SK-N-SH (cell line): ENCODE data around the gene CTPS1. TPM values are rescaled to one million over a fixed set of nuclear protein-coding genes. Genes with fewer than 3 reads are reported as not detected.

Source experiments
- CTCF ChIA-PET: fragments of 300-600, 350-600 bp; formaldehyde crosslinking; extraction: SDS; loops from one replicate; lab custom pipeline; 2021; lab: Yijun Ruan, JAX
- POLR2A ChIA-PET: fragments of 350-600 bp; sonication (Branson Sonifier 250); formaldehyde crosslinking; extraction: SDS; loops from one replicate; lab custom pipeline; 2020; ENCODE audit warnings: antibody characterized with exemption, inconsistent platforms; lab: Yijun Ruan, JAX
- DNase-seq: peaks from one replicate; pipeline ENCODE4 v3.0.0; 2012
- H2AFZ ChIP-seq: fragments of 200-600 bp; sonication (generic); 2 replicates; pipeline ENCODE4 v1.8.1; 2016; ENCODE audit warnings: antibody characterized with exemption, mild to moderate bottlenecking, low read depth
- H3F3A ChIP-seq: fragments of 200-600 bp; sonication (generic); replicated peaks from 2 replicates; pipeline ENCODE3; 2016; ENCODE audit warnings: antibody characterized with exemption, mild to moderate bottlenecking; ENCODE audit not compliant: insufficient read depth
- H3K27ac ChIP-seq, 2 experiments: fragments of 200-500 bp in 1 of 2; fragments of 200-600 bp in 1 of 2; sonication (Bioruptor generic) in 1 of 2; sonication (generic), shearing (Covaris generic) in 1 of 2; 2 replicates each; pipeline versions ENCODE4 v1.5.1 to v1.6.1; 2014 to 2016; ENCODE audit warnings: low read depth in 2 of 2, inconsistent platforms in 1 of 2, low read length in 1 of 2, mild to moderate bottlenecking in 1 of 2, mixed read lengths in 1 of 2
- H3K27me3 ChIP-seq: fragments of 200-600 bp; sonication (generic), shearing (Covaris generic); 2 replicates; pipeline ENCODE4 v1.6.1; 2016; ENCODE audit warnings: mixed run types; ENCODE audit not compliant: insufficient read depth
- H3K36me3 ChIP-seq, 2 experiments: fragments of 200-500 bp in 1 of 2; fragments of 200-600 bp in 1 of 2; sonication (Bioruptor generic) in 1 of 2; sonication (generic) in 1 of 2; replicated peaks in 1 of 2; 2 replicates each; pipeline versions ENCODE3 to v1.5.1; 2014 to 2016; ENCODE audit warnings: low read length in 1 of 2, mild to moderate bottlenecking in 1 of 2; ENCODE audit not compliant: insufficient read depth in 2 of 2, control insufficient read depth in 1 of 2
- H3K4me1 ChIP-seq, 2 experiments: fragments of 200-500 bp in 1 of 2; fragments of 200-600 bp in 1 of 2; sonication (Bioruptor generic) in 1 of 2; sonication (generic), shearing (Covaris generic) in 1 of 2; 2 replicates each; pipeline versions ENCODE4 v1.5.1 to v1.6.1; 2014 to 2016; ENCODE audit warnings: low read depth in 1 of 2, low read length in 1 of 2, mixed run types in 1 of 2; ENCODE audit not compliant: insufficient read depth in 2 of 2, control insufficient read depth in 1 of 2
- H3K4me2 ChIP-seq: fragments of 200-600 bp; sonication (generic), shearing (Covaris generic); 2 replicates; pipeline ENCODE4 v1.6.1; 2017; ENCODE audit warnings: mixed run types
- H3K4me3 ChIP-seq, 2 experiments: fragments of 200-500 bp in 1 of 2; fragments of 200-600 bp in 1 of 2; sonication (Bioruptor generic) in 1 of 2; sonication (generic), shearing (Covaris generic) in 1 of 2; 2 replicates each; pipeline versions ENCODE4 v1.5.1 to v1.8.1; 2014 to 2016; ENCODE audit warnings: low read depth in 2 of 2, inconsistent platforms in 1 of 2, low read length in 1 of 2, mild to moderate bottlenecking in 1 of 2, mixed read lengths in 1 of 2, moderate library complexity in 1 of 2
- H3K79me2 ChIP-seq: fragments of 200-600 bp; sonication (generic); 2 replicates; pipeline ENCODE4 v1.8.1; 2017; ENCODE audit warnings: mild to moderate bottlenecking; ENCODE audit not compliant: insufficient read depth
- H3K9ac ChIP-seq: fragments of 200-600 bp; sonication (generic); 2 replicates; pipeline ENCODE4 v1.6.1; 2017; ENCODE audit warnings: mixed run types
- H3K9me2 ChIP-seq: fragments of 200-600 bp; sonication (generic); 2 replicates; pipeline ENCODE4 v1.6.1; 2017; ENCODE audit warnings: mixed run types
- H3K9me3 ChIP-seq: fragments of 200-600 bp; sonication (generic); 2 replicates; pipeline ENCODE4 v1.6.1; 2017; ENCODE audit warnings: mixed run types, mild to moderate bottlenecking, moderate library complexity
- H4K20me1 ChIP-seq: fragments of 200-600 bp; sonication (generic); 2 replicates; pipeline ENCODE4 v1.6.1; 2017; ENCODE audit warnings: mild to moderate bottlenecking, mixed run types; ENCODE audit not compliant: insufficient read depth
- CHD2 ChIP-seq: fragments of 150-350 bp; IDR thresholded peaks from 2 replicates; pipeline ENCODE4 v1.6.1; 2018; ENCODE audit warnings: low read length; ENCODE audit not compliant: partially characterized antibody
- ELF1 ChIP-seq: IDR thresholded peaks from 2 replicates; pipeline ENCODE4 v1.4.0; 2012
- FOXM1 ChIP-seq: IDR thresholded peaks from 2 replicates; pipeline ENCODE4 v1.4.0; 2012; ENCODE audit warnings: low read depth, mild to moderate bottlenecking
- JUND ChIP-seq: IDR thresholded peaks from 2 replicates; pipeline ENCODE4 v1.4.0; 2012
- RFX5 ChIP-seq: IDR thresholded peaks from 2 replicates; pipeline ENCODE4 v1.6.1; 2012; ENCODE audit warnings: mild to moderate bottlenecking, improper control_type of control experiment, low read length
- RXRA ChIP-seq: IDR thresholded peaks from 2 replicates; pipeline ENCODE4 v1.4.0; 2012; ENCODE audit warnings: low read depth, mild to moderate bottlenecking, borderline replicate concordance
- SMC3 ChIP-seq: IDR thresholded peaks from 2 replicates; pipeline ENCODE4 v1.6.1; 2012; ENCODE audit warnings: low read depth, low read length, improper control_type of control experiment
- TEAD4 ChIP-seq: IDR thresholded peaks from 2 replicates; pipeline ENCODE4 v1.4.0; 2012; ENCODE audit warnings: mild to moderate bottlenecking, borderline replicate concordance; ENCODE audit not compliant: insufficient read depth
- YY1 ChIP-seq: IDR thresholded peaks from 2 replicates; pipeline ENCODE4 v1.4.0; 2012; ENCODE audit warnings: low read depth, mild to moderate bottlenecking
- WGBS: methylation state at CpG from one replicate; pipeline ENCODE4 v1.1.6; 2017; ENCODE audit warnings: low lambda C conversion rate; 5-methylcytosine and 5-hydroxymethylcytosine counted together
- polyA plus RNA-seq, 3 experiments: library from polyadenylated mRNA; depleted of rRNA; stranded (reverse); fragments of >200 nt; gene quantifications; 2 replicates each; pipeline ENCODE4 v1.2.3, GENCODE V29; 2012
- TF ChIP-seq, protein P1 (sequence below): IDR thresholded peaks from 2 replicates; pipeline ENCODE4 v1.6.1; 2012; ENCODE audit warnings: mild to moderate bottlenecking, low read depth, low read length, moderate library complexity
- TF ChIP-seq, protein P2 (sequence below): IDR thresholded peaks from 2 replicates; pipeline ENCODE4 v1.4.0; 2012; ENCODE audit warnings: low read depth, borderline replicate concordance
- TF ChIP-seq, protein P3 (sequence below): IDR thresholded peaks from 2 replicates; pipeline ENCODE4 v1.4.0; 2012; ENCODE audit warnings: low read depth, borderline replicate concordance
- TF ChIP-seq, protein P4 (sequence below): fragments of 200-600 bp; sonication (generic); IDR thresholded peaks from 2 replicates; pipeline ENCODE4 v1.6.1; 2017; ENCODE audit warnings: antibody characterized with exemption, mild to moderate bottlenecking, moderate library complexity

CTPS1 gene
- polyA plus RNA-seq, 1 of the 3 experiments (the other 2 are of a cell fraction) = 34.5 TPM

DNA sequence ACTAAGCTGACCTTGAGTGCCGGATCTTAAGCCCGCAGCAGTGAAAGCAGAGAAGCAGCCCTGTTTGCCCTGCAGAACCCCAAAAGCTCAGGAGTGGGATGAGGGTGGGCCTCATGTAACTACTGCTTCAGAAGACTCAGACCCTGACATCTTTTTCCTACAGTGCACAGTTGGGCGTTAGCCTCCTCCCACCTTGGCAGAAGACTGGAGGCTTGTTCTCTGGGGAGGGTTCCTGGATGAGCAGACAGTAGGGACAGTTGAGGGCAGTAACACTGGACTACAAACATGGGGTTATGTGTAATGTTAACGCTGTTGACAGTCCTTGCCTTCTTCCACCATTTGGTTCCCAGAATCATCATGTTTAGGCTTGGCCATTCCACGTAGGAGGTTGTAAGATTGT is 9.6 kb downstream of the CTPS1 start:
- no peaks in the 10 kb centered on the region for H3K9me3 ChIP-seq
- POLR2A ChIA-PET = no interaction called here
- H3K4me2 ChIP-seq = no peak overlapping the region
- H3K4me3 ChIP-seq = no peak overlapping the region
- H3K27ac ChIP-seq = no peak overlapping the region
- H3K27me3 ChIP-seq = no peaks in the 10 kb centered on the region
- no peak for TF ChIP-seq ELF1
- no peak for TF ChIP-seq FOXM1
- TF ChIP-seq SMC3 = no peak
- TF ChIP-seq, protein P1, sequence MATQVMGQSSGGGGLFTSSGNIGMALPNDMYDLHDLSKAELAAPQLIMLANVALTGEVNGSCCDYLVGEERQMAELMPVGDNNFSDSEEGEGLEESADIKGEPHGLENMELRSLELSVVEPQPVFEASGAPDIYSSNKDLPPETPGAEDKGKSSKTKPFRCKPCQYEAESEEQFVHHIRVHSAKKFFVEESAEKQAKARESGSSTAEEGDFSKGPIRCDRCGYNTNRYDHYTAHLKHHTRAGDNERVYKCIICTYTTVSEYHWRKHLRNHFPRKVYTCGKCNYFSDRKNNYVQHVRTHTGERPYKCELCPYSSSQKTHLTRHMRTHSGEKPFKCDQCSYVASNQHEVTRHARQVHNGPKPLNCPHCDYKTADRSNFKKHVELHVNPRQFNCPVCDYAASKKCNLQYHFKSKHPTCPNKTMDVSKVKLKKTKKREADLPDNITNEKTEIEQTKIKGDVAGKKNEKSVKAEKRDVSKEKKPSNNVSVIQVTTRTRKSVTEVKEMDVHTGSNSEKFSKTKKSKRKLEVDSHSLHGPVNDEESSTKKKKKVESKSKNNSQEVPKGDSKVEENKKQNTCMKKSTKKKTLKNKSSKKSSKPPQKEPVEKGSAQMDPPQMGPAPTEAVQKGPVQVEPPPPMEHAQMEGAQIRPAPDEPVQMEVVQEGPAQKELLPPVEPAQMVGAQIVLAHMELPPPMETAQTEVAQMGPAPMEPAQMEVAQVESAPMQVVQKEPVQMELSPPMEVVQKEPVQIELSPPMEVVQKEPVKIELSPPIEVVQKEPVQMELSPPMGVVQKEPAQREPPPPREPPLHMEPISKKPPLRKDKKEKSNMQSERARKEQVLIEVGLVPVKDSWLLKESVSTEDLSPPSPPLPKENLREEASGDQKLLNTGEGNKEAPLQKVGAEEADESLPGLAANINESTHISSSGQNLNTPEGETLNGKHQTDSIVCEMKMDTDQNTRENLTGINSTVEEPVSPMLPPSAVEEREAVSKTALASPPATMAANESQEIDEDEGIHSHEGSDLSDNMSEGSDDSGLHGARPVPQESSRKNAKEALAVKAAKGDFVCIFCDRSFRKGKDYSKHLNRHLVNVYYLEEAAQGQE = no peak
- TF ChIP-seq JUND = no peak
- no peak for TF ChIP-seq RXRA
- TF ChIP-seq TEAD4 = no peak
- TF ChIP-seq, protein P2, sequence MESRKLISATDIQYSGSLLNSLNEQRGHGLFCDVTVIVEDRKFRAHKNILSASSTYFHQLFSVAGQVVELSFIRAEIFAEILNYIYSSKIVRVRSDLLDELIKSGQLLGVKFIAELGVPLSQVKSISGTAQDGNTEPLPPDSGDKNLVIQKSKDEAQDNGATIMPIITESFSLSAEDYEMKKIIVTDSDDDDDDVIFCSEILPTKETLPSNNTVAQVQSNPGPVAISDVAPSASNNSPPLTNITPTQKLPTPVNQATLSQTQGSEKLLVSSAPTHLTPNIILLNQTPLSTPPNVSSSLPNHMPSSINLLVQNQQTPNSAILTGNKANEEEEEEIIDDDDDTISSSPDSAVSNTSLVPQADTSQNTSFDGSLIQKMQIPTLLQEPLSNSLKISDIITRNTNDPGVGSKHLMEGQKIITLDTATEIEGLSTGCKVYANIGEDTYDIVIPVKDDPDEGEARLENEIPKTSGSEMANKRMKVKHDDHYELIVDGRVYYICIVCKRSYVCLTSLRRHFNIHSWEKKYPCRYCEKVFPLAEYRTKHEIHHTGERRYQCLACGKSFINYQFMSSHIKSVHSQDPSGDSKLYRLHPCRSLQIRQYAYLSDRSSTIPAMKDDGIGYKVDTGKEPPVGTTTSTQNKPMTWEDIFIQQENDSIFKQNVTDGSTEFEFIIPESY = no peak
- TF ChIP-seq, protein P3, sequence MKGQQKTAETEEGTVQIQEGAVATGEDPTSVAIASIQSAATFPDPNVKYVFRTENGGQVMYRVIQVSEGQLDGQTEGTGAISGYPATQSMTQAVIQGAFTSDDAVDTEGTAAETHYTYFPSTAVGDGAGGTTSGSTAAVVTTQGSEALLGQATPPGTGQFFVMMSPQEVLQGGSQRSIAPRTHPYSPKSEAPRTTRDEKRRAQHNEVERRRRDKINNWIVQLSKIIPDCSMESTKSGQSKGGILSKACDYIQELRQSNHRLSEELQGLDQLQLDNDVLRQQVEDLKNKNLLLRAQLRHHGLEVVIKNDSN = no peak
- TF ChIP-seq, protein P4, sequence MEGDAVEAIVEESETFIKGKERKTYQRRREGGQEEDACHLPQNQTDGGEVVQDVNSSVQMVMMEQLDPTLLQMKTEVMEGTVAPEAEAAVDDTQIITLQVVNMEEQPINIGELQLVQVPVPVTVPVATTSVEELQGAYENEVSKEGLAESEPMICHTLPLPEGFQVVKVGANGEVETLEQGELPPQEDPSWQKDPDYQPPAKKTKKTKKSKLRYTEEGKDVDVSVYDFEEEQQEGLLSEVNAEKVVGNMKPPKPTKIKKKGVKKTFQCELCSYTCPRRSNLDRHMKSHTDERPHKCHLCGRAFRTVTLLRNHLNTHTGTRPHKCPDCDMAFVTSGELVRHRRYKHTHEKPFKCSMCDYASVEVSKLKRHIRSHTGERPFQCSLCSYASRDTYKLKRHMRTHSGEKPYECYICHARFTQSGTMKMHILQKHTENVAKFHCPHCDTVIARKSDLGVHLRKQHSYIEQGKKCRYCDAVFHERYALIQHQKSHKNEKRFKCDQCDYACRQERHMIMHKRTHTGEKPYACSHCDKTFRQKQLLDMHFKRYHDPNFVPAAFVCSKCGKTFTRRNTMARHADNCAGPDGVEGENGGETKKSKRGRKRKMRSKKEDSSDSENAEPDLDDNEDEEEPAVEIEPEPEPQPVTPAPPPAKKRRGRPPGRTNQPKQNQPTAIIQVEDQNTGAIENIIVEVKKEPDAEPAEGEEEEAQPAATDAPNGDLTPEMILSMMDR = no peak
- TF ChIP-seq YY1 = no peak
- TF ChIP-seq RFX5 = no peak
- TF ChIP-seq CHD2 = no peak
- DNase-seq = no peak
- CTCF ChIA-PET = no interaction called here
- 100% methylated on average over 5 of the region's 5 CpGs for WGBS
- H3K4me1 ChIP-seq = peaks cover 0 to 5% of the 10 kb centered on the region in 2 experiments; a peak in 3 of 4 replicates
- peaks cover 82 to 83% of the 10 kb centered on the region in 2 experiments for H3K36me3 ChIP-seq
- H4K20me1 ChIP-seq = peaks cover 20% of the 10 kb centered on the region
- no peaks in the 10 kb centered on the region for H3K9me2 ChIP-seq
- no peak overlapping the region for H3K9ac ChIP-seq
- H3K79me2 ChIP-seq = peaks cover 81% of the 10 kb centered on the region; the same call in 1 of the 2 replicates
- peaks cover 15% of the 10 kb centered on the region for H3F3A ChIP-seq
- no peak overlapping the region for H2AFZ ChIP-seq
